RPMI7951 (cell line): Measurements from ENCODE around the gene SGCB. TPM values are rescaled to one million over a fixed set of nuclear protein-coding genes. Genes with fewer than 3 reads are reported as not detected.
"Not testable (repeated sequence)": the region's sequence is repeated elsewhere in the genome, so short reads cannot be mapped to it uniquely, and the experiment has no call there.

Source experiments
- DNase-seq: peaks from one replicate; pipeline ENCODE4 v3.0.0-alpha.2; 2012; ENCODE audit warnings: low read depth
- total RNA-seq: library from RNA; depleted of rRNA; stranded (reverse); fragments of >200 nt; shearing (Covaris generic); gene quantifications from 2 replicates; pipeline ENCODE4 v1.2.3, GENCODE V29; 2014; rRNA removed

The SGCB gene
- total RNA-seq = 18.9 and 23.5 TPM in 2 replicates

- peak; percentile 44 for DNase-seq
Measured at GRCh38 chr4:52038103-52038912, at the start of gene SGCB. Gene SGCB, minus strand, starts transcription at chr4:52038299. Its CDS starts 40 bp downstream, at chr4:52038259.

- DNase-seq = not testable (repeated sequence)
Measured at GRCh38 chr4:52086425-52086824, 48.3 kb upstream of the SGCB start.

GRCh38 chr4:52081216-52081615 is 43.1 kb upstream of the SGCB start:
- DNase-seq = no peak

- no peak for DNase-seq
Measured at GRCh38 chr4:52079659-52080058, 41.6 kb upstream of the SGCB start.

- no peak for DNase-seq
Measured at GRCh38 chr4:52076731-52077130, 38.6 kb upstream of the SGCB start.

- DNase-seq = no peak
Measured at GRCh38 chr4:52071791-52072546, 33.9 kb upstream of the SGCB start.

GRCh38 chr4:52069571-52069970 is 31.5 kb upstream of the SGCB start:
- no peak for DNase-seq

GRCh38 chr4:52059372-52059771 is 21.3 kb upstream of the SGCB start:
- peak; percentile 30 for DNase-seq

GRCh38 chr4:52058275-52058674 is 20.2 kb upstream of the SGCB start:
- no peak for DNase-seq

- no peak for DNase-seq
Measured at GRCh38 chr4:52057196-52057595, 19.1 kb upstream of the SGCB start.

- no peak for DNase-seq
Measured at GRCh38 chr4:52054254-52054653, 16.2 kb upstream of the SGCB start.

GRCh38 chr4:52052475-52052780 is 14.3 kb upstream of the SGCB start:
- no peak for DNase-seq

GRCh38 chr4:52051615-52052474 is 13.7 kb upstream of the SGCB start:
- peak; percentile 66 for DNase-seq

- no peak for DNase-seq
Measured at GRCh38 chr4:52051213-52051614, 13.1 kb upstream of the SGCB start, which contains the start of gene SPATA18. Gene SPATA18, plus strand, starts transcription at chr4:52051304. Its CDS starts 401 bp downstream, at chr4:52051705.

- no peak for DNase-seq
Measured at GRCh38 chr4:52049266-52049665, 11.2 kb upstream of the SGCB start.

- DNase-seq = no peak
Measured at GRCh38 chr4:52045028-52045427, 6.9 kb upstream of the SGCB start.

- peak; percentile 43 for DNase-seq
Measured at GRCh38 chr4:52037689-52038102, 403 bp downstream of the SGCB start.

- peak; percentile 3 for DNase-seq
Measured at GRCh38 chr4:52036886-52037530, 1.1 kb downstream of the SGCB start.

GRCh38 chr4:52035190-52035589 is 2.9 kb downstream of the SGCB start:
- no peak for DNase-seq

GRCh38 chr4:52032005-52032404 is 6.1 kb downstream of the SGCB start:
- no peak for DNase-seq

GRCh38 chr4:52028970-52029369 is 9.1 kb downstream of the SGCB start:
- peak; percentile 86 for DNase-seq
